HEK293T (cell line): ENCODE measurements around the gene CDC42BPG.

ENCODE experiments used
- CTCF ChIA-PET: fragments of 350-600 bp; formaldehyde crosslinking; extraction: SDS; loops from one replicate; lab custom pipeline; 2021; ENCODE audit warnings: antibody characterized with exemption, inconsistent platforms; lab: Yijun Ruan, JAX
- POLR2A ChIA-PET: fragments of 350-600 bp; formaldehyde crosslinking; extraction: SDS; loops from one replicate; lab custom pipeline; 2020; ENCODE audit warnings: antibody characterized with exemption, inconsistent platforms; lab: Yijun Ruan, JAX
- DNase-seq: peaks from one replicate; pipeline ENCODE4 v3.0.0; 2012; ENCODE audit warnings: mixed read lengths; ENCODE audit errors: extremely low spot score
- ARNT ChIP-seq: fragments of 450-650 bp; IDR thresholded peaks from 2 replicates; pipeline ENCODE4 v1.6.1; 2017; ENCODE audit warnings: mild to moderate bottlenecking
- BHLHE40 ChIP-seq: fragments of 450-650 bp; IDR thresholded peaks from 2 replicates; pipeline ENCODE4 v1.6.1; 2016; ENCODE audit warnings: mild to moderate bottlenecking, moderate library complexity, borderline replicate concordance
- CTBP1 ChIP-seq: fragments of 450-650 bp; IDR thresholded peaks from 2 replicates; pipeline ENCODE4 v1.6.1; 2016; ENCODE audit warnings: borderline replicate concordance
- ELF4 ChIP-seq: fragments of 450-650 bp; IDR thresholded peaks from 2 replicates; pipeline ENCODE4 v1.6.1; 2017; ENCODE audit warnings: antibody characterized with exemption
- FOXA1 ChIP-seq: fragments of 450-650 bp; IDR thresholded peaks from 2 replicates; pipeline ENCODE4 v1.6.1; 2016; ENCODE audit warnings: mild to moderate bottlenecking
- FOXK2 ChIP-seq: fragments of 450-650 bp; IDR thresholded peaks from 2 replicates; pipeline ENCODE4 v1.6.1; 2016; ENCODE audit warnings: mild to moderate bottlenecking
- FOXM1 ChIP-seq: fragments of 450-650 bp; IDR thresholded peaks from 2 replicates; pipeline ENCODE4 v1.6.1; 2017; ENCODE audit warnings: mild to moderate bottlenecking, borderline replicate concordance
- HDGF ChIP-seq: fragments of 450-650 bp; IDR thresholded peaks from 2 replicates; pipeline ENCODE4 v1.6.1; 2017; ENCODE audit warnings: antibody characterized with exemption, borderline replicate concordance
- L3MBTL2 ChIP-seq: fragments of 450-650 bp; conservative IDR thresholded peaks from 2 replicates; pipeline ENCODE4 v1.6.1; 2016; ENCODE audit warnings: mild to moderate bottlenecking
- LEF1 ChIP-seq: fragments of 450-650 bp; IDR thresholded peaks from 2 replicates; pipeline ENCODE4 v1.6.1; 2017; ENCODE audit warnings: mild to moderate bottlenecking, borderline replicate concordance
- NFRKB ChIP-seq: fragments of 450-650 bp; IDR thresholded peaks from 2 replicates; pipeline ENCODE4 v1.6.1; 2016; ENCODE audit warnings: mild to moderate bottlenecking, moderate library complexity
- SP1 ChIP-seq: fragments of 450-650 bp; IDR thresholded peaks from 2 replicates; pipeline ENCODE4 v1.6.1; 2017
- SUZ12 ChIP-seq: fragments of 450-650 bp; IDR thresholded peaks from 2 replicates; pipeline ENCODE4 v1.6.1; 2016; ENCODE audit warnings: mild to moderate bottlenecking
- TARDBP ChIP-seq: fragments of 450-650 bp; IDR thresholded peaks from 2 replicates; pipeline ENCODE4 v1.6.1; 2016
- ZNF384 ChIP-seq: fragments of 450-650 bp; IDR thresholded peaks from 2 replicates; pipeline ENCODE4 v1.6.1; 2016
- TF ChIP-seq, protein P1 (sequence below): fragments of 450-650 bp; IDR thresholded peaks from 2 replicates; pipeline ENCODE4 v1.6.1; 2016

Gene CDC42BPG

GRCh38 chr11:64887234-64887756 is 42.8 kb upstream of the CDC42BPG start:
- ChIA-PET CTCF (interaction anchor here (0.8 to 1.5 kb wide), 8 partner anchors 22 to 143 kb away, joined by 3 to 8 read pairs (median 4); partner anchors contain the start of genes CDC42BPG and RASGRP2), POLR2A (interaction anchor here (0.9 to 1.8 kb wide), 3 partner anchors 23 to 58 kb away, joined by 3 to 13 read pairs (median 3); no protein-coding TSS in a partner anchor)
- TF ChIP-seq NFRKB: no peak
- TF ChIP-seq FOXK2: no peak
- TF ChIP-seq, protein P1, sequence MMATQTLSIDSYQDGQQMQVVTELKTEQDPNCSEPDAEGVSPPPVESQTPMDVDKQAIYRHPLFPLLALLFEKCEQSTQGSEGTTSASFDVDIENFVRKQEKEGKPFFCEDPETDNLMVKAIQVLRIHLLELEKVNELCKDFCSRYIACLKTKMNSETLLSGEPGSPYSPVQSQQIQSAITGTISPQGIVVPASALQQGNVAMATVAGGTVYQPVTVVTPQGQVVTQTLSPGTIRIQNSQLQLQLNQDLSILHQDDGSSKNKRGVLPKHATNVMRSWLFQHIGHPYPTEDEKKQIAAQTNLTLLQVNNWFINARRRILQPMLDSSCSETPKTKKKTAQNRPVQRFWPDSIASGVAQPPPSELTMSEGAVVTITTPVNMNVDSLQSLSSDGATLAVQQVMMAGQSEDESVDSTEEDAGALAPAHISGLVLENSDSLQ: no peak
- no peak for TF ChIP-seq TARDBP
- no peak for TF ChIP-seq CTBP1
- no peak for TF ChIP-seq FOXA1
- TF ChIP-seq SUZ12: no peak
- TF ChIP-seq ARNT: no peak
- TF ChIP-seq HDGF: no peak
- TF ChIP-seq ELF4: no peak
- no peak; the same call in 1 of the 2 replicates for TF ChIP-seq L3MBTL2
- no peak for TF ChIP-seq BHLHE40
- no peak for TF ChIP-seq FOXM1
- no peak for TF ChIP-seq SP1
- no peak for DNase-seq

- POLR2A ChIA-PET: interaction anchor here (1.0 to 1.1 kb wide), 2 partner anchors 107 to 112 kb away, joined by 3 read pairs; no protein-coding TSS in a partner anchor
- CTCF ChIA-PET: interaction anchor here (1.2 to 1.6 kb wide), 5 partner anchors 8 to 41 kb away, joined by 3 to 5 read pairs (median 4); partner anchors contain the start of gene CDC42BPG
- DNase-seq: no peak
- TF ChIP-seq LEF1 (no peak), ZNF384 (no peak), SUZ12 (no peak)
These were observed 41.2 kb upstream of the CDC42BPG start for GRCh38 chr11:64885367-64886286.

GRCh38 chr11:64884019-64884418 is 39.6 kb upstream of the CDC42BPG start:
- TF ChIP-seq ELF4 (no peak), NFRKB (no peak), CTBP1 (no peak), FOXA1 (no peak), TARDBP (no peak), HDGF (no peak), BHLHE40 (no peak), SP1 (no peak), FOXM1 (no peak), FOXK2 (no peak), L3MBTL2 (no peak), SUZ12 (no peak), ARNT (no peak), ZNF384 (no peak), LEF1 (no peak)
- TF ChIP-seq, protein P1: no peak
- ChIA-PET POLR2A (no interaction called here), CTCF (interaction anchor here (0.7 to 1.0 kb wide), 2 partner anchors 15 to 301 kb away, joined by 3 to 4 read pairs; no protein-coding TSS in a partner anchor)
- no peak for DNase-seq

- CTCF ChIA-PET: interaction anchor here (0.7 to 1.0 kb wide), 2 partner anchors 15 to 302 kb away, joined by 3 to 4 read pairs; no protein-coding TSS in a partner anchor
These were observed 39.1 kb upstream of the CDC42BPG start for GRCh38 chr11:64883575-64883974.

DNA sequence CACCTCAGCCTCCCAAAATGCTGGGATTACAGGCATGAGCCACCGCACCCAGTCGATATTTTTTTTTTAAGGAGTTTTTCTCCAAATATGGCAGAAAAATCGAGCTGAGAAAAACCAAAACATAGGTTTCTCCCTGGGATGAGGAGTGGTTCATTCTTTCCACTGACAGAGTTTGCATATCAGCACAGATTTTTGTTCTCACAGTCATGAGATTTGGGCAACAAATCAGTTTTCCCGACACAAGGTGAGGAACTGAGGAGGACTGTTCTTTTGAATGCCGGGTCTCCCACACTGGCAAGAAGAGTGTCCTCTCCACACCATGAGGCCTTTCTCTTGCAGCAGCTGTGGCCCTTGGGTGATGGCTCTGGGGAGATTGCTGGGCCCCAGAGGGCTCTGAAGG is 37.8 kb upstream of the CDC42BPG start:
- ChIA-PET POLR2A (interaction anchor here (0.6 kb wide), 1 partner anchor 40 kb away, joined by 3 read pairs; no protein-coding TSS in a partner anchor), CTCF (interaction anchor here (0.6 to 1.2 kb wide), 2 partner anchors 8 to 59 kb away, joined by 3 read pairs; no protein-coding TSS in a partner anchor)
- no peak for DNase-seq
- TF ChIP-seq CTBP1: no peak
- no peak for TF ChIP-seq ZNF384
- TF ChIP-seq, protein P1: no peak
- no peak for TF ChIP-seq SUZ12
- TF ChIP-seq FOXA1: no peak
- TF ChIP-seq NFRKB: no peak
- TF ChIP-seq FOXM1: no peak
- no peak for TF ChIP-seq ELF4
- no peak for TF ChIP-seq TARDBP
- no peak for TF ChIP-seq HDGF
- no peak for TF ChIP-seq BHLHE40
- no peak for TF ChIP-seq L3MBTL2
- TF ChIP-seq SP1: no peak
- no peak for TF ChIP-seq LEF1
- TF ChIP-seq FOXK2: no peak
- no peak for TF ChIP-seq ARNT

More at GRCh38 chr11:64883575-64883974, 39.1 kb upstream of the CDC42BPG start:
- TF ChIP-seq LEF1: no peak
- no peak for TF ChIP-seq BHLHE40
- no peak for TF ChIP-seq SUZ12
- no peak for TF ChIP-seq L3MBTL2
- no peak for TF ChIP-seq ZNF384
- TF ChIP-seq TARDBP: no peak
- TF ChIP-seq, protein P1: no peak
- TF ChIP-seq FOXK2: no peak
- TF ChIP-seq FOXA1: no peak
- TF ChIP-seq FOXM1: no peak
- DNase-seq: no peak
- POLR2A ChIA-PET: no interaction called here
